PC-3 (cell line): Measurements from ENCODE around the gene SLC8A1.

Experiments
- CTCF ChIP-seq: fragments of 300-600 bp; sonication (generic); conservative IDR thresholded peaks from 2 replicates; pipeline ENCODE4 v1.5.1; 2017; ENCODE audit warnings: antibody characterized with exemption, low read depth, mild to moderate bottlenecking, low read length
- EZH2phosphoT487 ChIP-seq: fragments of 300-600 bp; sonication (generic); IDR thresholded peaks from 2 replicates; pipeline ENCODE4 v1.6.1; 2018; ENCODE audit warnings: mild to moderate bottlenecking, antibody characterized with exemption, low read length, borderline replicate concordance

GRCh38 chr2:40355451-40355850 is 96.4 kb downstream of the SLC8A1 start:
- no peak for TF ChIP-seq EZH2phosphoT487
- TF ChIP-seq CTCF: no peak
